WTC11 (cell line): Measurements from ENCODE around the gene BDKRB2. TPM values are rescaled to one million over a fixed set of nuclear protein-coding genes. Genes with fewer than 3 reads are reported as not detected.

Experiments
- ATAC-seq: fragments of 200-7000 bp; cut with Tn5 transposase; 2 replicates; pipeline ENCODE4 v1.10.0; 2021; ENCODE audit warnings: mild to moderate bottlenecking, moderate library complexity
- CTCF ChIA-PET: fragments of 300-600 bp; sonication (Branson Sonifier 250); formaldehyde crosslinking; loops from one replicate; lab custom pipeline; 2021; ENCODE audit warnings: antibody characterized with exemption; lab: Charles Lee
- POLR2A ChIA-PET: fragments of 350-600 bp; sonication (Branson Sonifier 250); formaldehyde crosslinking; loops from one replicate; lab custom pipeline; 2021; ENCODE audit warnings: antibody characterized with exemption; lab: Charles Lee
- DNase-seq: peaks from one replicate; pipeline ENCODE4 v3.0.0; 2021; ENCODE audit warnings: low spot score
- H3K27ac Mint-ChIP-seq: 2 replicates; pipeline ENCODE4 v1.8.0; 2021; ENCODE audit warnings: mixed read lengths
- H3K27me3 Mint-ChIP-seq: 2 replicates; pipeline ENCODE4 v1.8.0; 2021; ENCODE audit warnings: low read depth, mild to moderate bottlenecking, moderate library complexity, mixed read lengths
- H3K36me3 Mint-ChIP-seq: 2 replicates; pipeline ENCODE4 v1.8.0; 2021; ENCODE audit warnings: mixed read lengths
- H3K4me1 Mint-ChIP-seq: 2 replicates; pipeline ENCODE4 v1.8.0; 2022; ENCODE audit warnings: mixed read lengths
- H3K4me3 Mint-ChIP-seq: 2 replicates; pipeline ENCODE4 v1.8.0; 2021; ENCODE audit warnings: mild to moderate bottlenecking, moderate library complexity, mixed read lengths
- H3K9me3 Mint-ChIP-seq: 2 replicates; pipeline ENCODE4 v1.8.0; 2021; ENCODE audit warnings: mixed read lengths
- CREM ChIP-seq: sonication (generic); formaldehyde crosslinking; IDR thresholded peaks from 2 replicates; pipeline ENCODE4 v1.8.1; 2022; ENCODE audit warnings: mild to moderate bottlenecking, missing genetic modification reagents, moderate library complexity
- ERG ChIP-seq: fragments of 250-450 bp; sonication (Bioruptor Pico); IDR thresholded peaks from 2 replicates; pipeline ENCODE4 v1.8.0; 2021; ENCODE audit warnings: mild to moderate bottlenecking
- GABPB1 ChIP-seq: sonication (generic); formaldehyde crosslinking; IDR thresholded peaks from 2 replicates; pipeline ENCODE4 v1.8.1; 2023; ENCODE audit warnings: mild to moderate bottlenecking, missing genetic modification reagents
- GRHL2 ChIP-seq: fragments of 250-450 bp; sonication (Bioruptor Pico); IDR thresholded peaks from 2 replicates; pipeline ENCODE4 v1.8.0; 2022; ENCODE audit warnings: mild to moderate bottlenecking, moderate library complexity; ENCODE audit not compliant: insufficient replicate concordance, severe bottlenecking
- HMGA2 ChIP-seq: fragments of 250-450 bp; sonication (Bioruptor Pico); IDR thresholded peaks from 2 replicates; pipeline ENCODE4 v1.4.0; 2021; ENCODE audit warnings: mild to moderate bottlenecking, moderate library complexity
- IRF2 ChIP-seq: sonication (generic); formaldehyde crosslinking; IDR thresholded peaks from 2 replicates; pipeline ENCODE4 v1.8.0; 2022; ENCODE audit warnings: low read depth, missing genetic modification reagents, borderline replicate concordance
- KAT7 ChIP-seq: sonication (generic); formaldehyde crosslinking; IDR thresholded peaks from 2 replicates; pipeline ENCODE4 v1.8.1; 2023; ENCODE audit warnings: missing genetic modification reagents, mild to moderate bottlenecking, borderline replicate concordance
- MYBL2 ChIP-seq: sonication (generic); formaldehyde crosslinking; IDR thresholded peaks from 2 replicates; pipeline ENCODE4 v1.8.1; 2023; ENCODE audit warnings: mild to moderate bottlenecking, moderate library complexity, missing genetic modification reagents
- NR3C1 ChIP-seq: sonication (generic); formaldehyde crosslinking; conservative IDR thresholded peaks from 2 replicates; pipeline ENCODE4 v1.8.1; 2023; ENCODE audit warnings: low read depth, mild to moderate bottlenecking, missing genetic modification reagents
- PRRX2 ChIP-seq: fragments of 250-450 bp; sonication (Bioruptor Pico); IDR thresholded peaks from 2 replicates; pipeline ENCODE4 v1.8.0; 2021; ENCODE audit warnings: mild to moderate bottlenecking
- SOX15 ChIP-seq: fragments of 250-450 bp; sonication (Bioruptor Pico); IDR thresholded peaks from 2 replicates; pipeline ENCODE4 v1.9.0; 2021; ENCODE audit warnings: mild to moderate bottlenecking
- STAT6 ChIP-seq: sonication (generic); formaldehyde crosslinking; conservative IDR thresholded peaks from 2 replicates; pipeline ENCODE4 v1.8.1; 2023; ENCODE audit warnings: mild to moderate bottlenecking, low read depth, missing genetic modification reagents, moderate library complexity
- TP53 ChIP-seq: sonication (generic); formaldehyde crosslinking; IDR thresholded peaks from 2 replicates; pipeline ENCODE4 v1.8.1; 2023; ENCODE audit warnings: mild to moderate bottlenecking, missing genetic modification reagents
- ZNF219 ChIP-seq: sonication (generic); formaldehyde crosslinking; IDR thresholded peaks from 2 replicates; pipeline ENCODE4 v1.8.0; 2023; ENCODE audit warnings: missing genetic modification reagents, mild to moderate bottlenecking, borderline replicate concordance
- ZNF232 ChIP-seq: sonication (generic); formaldehyde crosslinking; IDR thresholded peaks from 2 replicates; pipeline ENCODE4 v1.8.0; 2022; ENCODE audit warnings: mild to moderate bottlenecking, missing genetic modification reagents
- total RNA-seq: library from RNA; stranded (reverse); gene quantifications from 3 replicates; pipeline ENCODE4 v1.2.3, GENCODE V29; 2021
- TF ChIP-seq, protein P1 (sequence below): sonication (generic); formaldehyde crosslinking; IDR thresholded peaks from 2 replicates; pipeline ENCODE4 v1.8.1; 2023; ENCODE audit warnings: mild to moderate bottlenecking, missing genetic modification reagents, borderline replicate concordance

The BDKRB2 gene
- total RNA-seq, 1 experiment from 2014 or later, result 0.17 TPM

DNA sequence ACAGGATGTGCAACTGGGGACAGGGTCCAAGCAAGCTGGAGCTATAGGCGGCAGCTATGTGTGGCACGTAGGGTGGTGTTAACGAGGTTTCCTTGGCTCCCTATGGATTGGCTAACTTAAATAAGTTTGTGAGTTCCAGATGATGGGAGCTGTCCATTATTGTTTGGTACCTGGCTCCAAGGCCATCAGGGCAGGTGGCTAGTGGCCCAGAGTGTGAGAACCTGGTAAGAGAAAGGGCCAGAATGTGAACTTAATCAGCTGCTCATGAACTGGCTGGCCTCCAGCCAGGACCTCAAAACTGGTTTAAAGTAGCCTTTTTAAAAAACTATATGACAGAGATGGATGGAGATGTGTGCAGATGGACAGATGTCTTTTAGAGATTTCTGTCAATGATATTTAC lies 1.5 kb upstream of the BDKRB2 start:
- Mint-ChIP-seq H3K27ac (no peak overlapping the region), H3K36me3 (no peaks in the 10 kb centered on the region), H3K9me3 (no peaks in the 10 kb centered on the region), H3K27me3 (peaks cover 30% of the 10 kb centered on the region), H3K4me3 (no peak overlapping the region), H3K4me1 (peaks cover 23% of the 10 kb centered on the region)
- DNase-seq (no peak), ATAC-seq (no peak)
- TF ChIP-seq ERG, result no peak
- no peak for TF ChIP-seq STAT6 (CRISPR knock-in tag)
- CTCF ChIA-PET, result interaction anchor here (0.9 kb wide), 1 partner anchor 102 kb away, joined by 3 read pairs; no protein-coding TSS in a partner anchor
- POLR2A ChIA-PET, result interaction anchor here (0.6 kb wide), 1 partner anchor 1947 kb away, joined by 3 read pairs; no protein-coding TSS in a partner anchor

DNA sequence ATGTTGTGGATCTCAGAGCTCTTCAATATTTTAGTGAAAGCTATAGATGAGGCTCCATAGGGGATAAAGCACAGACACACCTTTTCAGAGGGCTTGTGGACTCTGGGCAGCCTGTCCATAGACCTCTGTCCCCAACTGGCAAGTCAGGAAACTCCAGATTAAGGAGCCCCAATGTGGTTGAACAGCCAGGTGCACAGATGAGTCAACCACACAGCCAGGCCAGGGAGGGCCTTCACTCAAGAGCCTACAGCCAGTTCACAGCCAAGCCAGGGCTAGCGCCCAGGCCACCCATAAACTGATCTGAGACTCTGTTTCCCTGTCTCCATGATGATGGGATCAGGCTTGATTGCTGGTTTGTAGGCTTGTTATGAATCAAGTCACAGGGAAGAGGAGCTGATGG lies 1.0 kb upstream of the BDKRB2 start:
- ChIA-PET POLR2A (interaction anchor here (0.6 kb wide), 1 partner anchor 1946 kb away, joined by 3 read pairs; no protein-coding TSS in a partner anchor), CTCF (interaction anchor here (1.2 to 3.5 kb wide), 2 partner anchors 22 to 103 kb away, joined by 3 to 19 read pairs; no protein-coding TSS in a partner anchor)
- Mint-ChIP-seq H3K27ac (no peak overlapping the region), H3K4me1 (peaks cover 20% of the 10 kb centered on the region), H3K36me3 (no peaks in the 10 kb centered on the region), H3K9me3 (no peaks in the 10 kb centered on the region), H3K27me3 (peaks cover 30% of the 10 kb centered on the region), H3K4me3 (peak overlapping the region; percentile 64)
- no peak for DNase-seq
- TF ChIP-seq SOX15 (CRISPR knock-in tag) (no peak), TP53 (CRISPR knock-in tag) (no peak), KAT7 (no peak), MYBL2 (CRISPR knock-in tag) (no peak), GRHL2 (CRISPR knock-in tag) (no peak), HMGA2 (CRISPR knock-in tag) (no peak), PRRX2 (CRISPR knock-in tag) (no peak), ERG (no peak), ZNF219 (CRISPR knock-in tag) (no peak), NR3C1 (CRISPR knock-in tag) (no peak), IRF2 (no peak), CREM (no peak), ZNF232 (CRISPR knock-in tag) (no peak), GABPB1 (CRISPR knock-in tag) (no peak)
- TF ChIP-seq, protein P1, sequence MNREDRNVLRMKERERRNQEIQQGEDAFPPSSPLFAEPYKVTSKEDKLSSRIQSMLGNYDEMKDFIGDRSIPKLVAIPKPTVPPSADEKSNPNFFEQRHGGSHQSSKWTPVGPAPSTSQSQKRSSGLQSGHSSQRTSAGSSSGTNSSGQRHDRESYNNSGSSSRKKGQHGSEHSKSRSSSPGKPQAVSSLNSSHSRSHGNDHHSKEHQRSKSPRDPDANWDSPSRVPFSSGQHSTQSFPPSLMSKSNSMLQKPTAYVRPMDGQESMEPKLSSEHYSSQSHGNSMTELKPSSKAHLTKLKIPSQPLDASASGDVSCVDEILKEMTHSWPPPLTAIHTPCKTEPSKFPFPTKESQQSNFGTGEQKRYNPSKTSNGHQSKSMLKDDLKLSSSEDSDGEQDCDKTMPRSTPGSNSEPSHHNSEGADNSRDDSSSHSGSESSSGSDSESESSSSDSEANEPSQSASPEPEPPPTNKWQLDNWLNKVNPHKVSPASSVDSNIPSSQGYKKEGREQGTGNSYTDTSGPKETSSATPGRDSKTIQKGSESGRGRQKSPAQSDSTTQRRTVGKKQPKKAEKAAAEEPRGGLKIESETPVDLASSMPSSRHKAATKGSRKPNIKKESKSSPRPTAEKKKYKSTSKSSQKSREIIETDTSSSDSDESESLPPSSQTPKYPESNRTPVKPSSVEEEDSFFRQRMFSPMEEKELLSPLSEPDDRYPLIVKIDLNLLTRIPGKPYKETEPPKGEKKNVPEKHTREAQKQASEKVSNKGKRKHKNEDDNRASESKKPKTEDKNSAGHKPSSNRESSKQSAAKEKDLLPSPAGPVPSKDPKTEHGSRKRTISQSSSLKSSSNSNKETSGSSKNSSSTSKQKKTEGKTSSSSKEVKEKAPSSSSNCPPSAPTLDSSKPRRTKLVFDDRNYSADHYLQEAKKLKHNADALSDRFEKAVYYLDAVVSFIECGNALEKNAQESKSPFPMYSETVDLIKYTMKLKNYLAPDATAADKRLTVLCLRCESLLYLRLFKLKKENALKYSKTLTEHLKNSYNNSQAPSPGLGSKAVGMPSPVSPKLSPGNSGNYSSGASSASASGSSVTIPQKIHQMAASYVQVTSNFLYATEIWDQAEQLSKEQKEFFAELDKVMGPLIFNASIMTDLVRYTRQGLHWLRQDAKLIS (CRISPR knock-in tag), result no peak
- ATAC-seq, result no peak
